ENCODE data around the gene ZNF672. TPM values are rescaled to one million over a fixed set of nuclear protein-coding genes. Genes with fewer than 3 reads are reported as not detected.

The ZNF672 gene
- total RNA-seq, 1 donor from 2014 or later, result 39.8 TPM

DNA sequence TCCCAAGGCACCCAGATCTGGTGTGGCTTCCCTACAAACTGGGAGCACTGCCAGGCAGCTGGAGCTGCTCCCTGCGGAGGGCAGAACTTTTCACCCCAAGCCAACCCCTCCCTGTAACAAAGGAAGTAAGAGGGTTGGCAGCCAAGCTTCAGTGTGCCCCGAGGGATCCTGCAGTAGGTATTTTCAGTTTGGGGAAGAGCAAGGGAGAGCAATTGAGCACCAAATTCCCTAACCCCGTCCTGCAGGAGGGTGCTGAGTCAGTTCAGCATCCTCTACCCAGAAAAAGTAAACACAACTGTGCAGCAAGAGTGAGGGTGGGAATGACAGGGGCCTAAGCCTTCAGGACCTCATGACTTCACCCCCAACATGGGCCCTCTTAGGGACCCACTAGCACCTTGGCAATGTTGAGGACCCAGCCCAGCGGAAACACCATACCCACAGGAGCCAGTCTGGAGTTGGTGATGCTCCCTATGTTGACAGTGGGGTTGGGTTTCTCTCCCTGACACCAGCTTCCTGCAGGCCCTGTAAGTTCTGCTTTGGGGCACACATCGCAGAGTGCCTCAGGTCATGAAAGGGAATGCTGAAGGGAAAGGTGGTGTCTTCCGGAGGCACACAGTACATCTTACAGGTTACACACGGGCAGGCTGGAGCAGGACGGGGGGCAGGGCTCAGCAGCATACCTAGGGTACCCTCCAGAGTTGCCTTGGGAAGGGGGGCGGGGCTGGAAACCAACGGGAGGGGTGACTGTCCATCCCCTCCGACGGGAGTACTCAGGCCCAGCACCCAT, 27.1 kb upstream of the ZNF672 start:
- Histone ChIP-seq H3K27ac (no peak overlapping the region), H3K36me3 (peaks cover 50% of the 10 kb centered on the region), H3K27me3 (ENCODE audit: low read depth) (no peaks in the 10 kb centered on the region), H3K4me3 (no peak overlapping the region), H3K4me1 (peaks cover 28% of the 10 kb centered on the region), H3K9me3 (no peaks in the 10 kb centered on the region)
- no peak for ATAC-seq
- no peak for DNase-seq
- intact Hi-C loops (cut with DNase I), result no loop called here
- TF ChIP-seq, protein P1, sequence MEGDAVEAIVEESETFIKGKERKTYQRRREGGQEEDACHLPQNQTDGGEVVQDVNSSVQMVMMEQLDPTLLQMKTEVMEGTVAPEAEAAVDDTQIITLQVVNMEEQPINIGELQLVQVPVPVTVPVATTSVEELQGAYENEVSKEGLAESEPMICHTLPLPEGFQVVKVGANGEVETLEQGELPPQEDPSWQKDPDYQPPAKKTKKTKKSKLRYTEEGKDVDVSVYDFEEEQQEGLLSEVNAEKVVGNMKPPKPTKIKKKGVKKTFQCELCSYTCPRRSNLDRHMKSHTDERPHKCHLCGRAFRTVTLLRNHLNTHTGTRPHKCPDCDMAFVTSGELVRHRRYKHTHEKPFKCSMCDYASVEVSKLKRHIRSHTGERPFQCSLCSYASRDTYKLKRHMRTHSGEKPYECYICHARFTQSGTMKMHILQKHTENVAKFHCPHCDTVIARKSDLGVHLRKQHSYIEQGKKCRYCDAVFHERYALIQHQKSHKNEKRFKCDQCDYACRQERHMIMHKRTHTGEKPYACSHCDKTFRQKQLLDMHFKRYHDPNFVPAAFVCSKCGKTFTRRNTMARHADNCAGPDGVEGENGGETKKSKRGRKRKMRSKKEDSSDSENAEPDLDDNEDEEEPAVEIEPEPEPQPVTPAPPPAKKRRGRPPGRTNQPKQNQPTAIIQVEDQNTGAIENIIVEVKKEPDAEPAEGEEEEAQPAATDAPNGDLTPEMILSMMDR (IDR thresholded peaks at IDR 0.05), result no peak

DNA sequence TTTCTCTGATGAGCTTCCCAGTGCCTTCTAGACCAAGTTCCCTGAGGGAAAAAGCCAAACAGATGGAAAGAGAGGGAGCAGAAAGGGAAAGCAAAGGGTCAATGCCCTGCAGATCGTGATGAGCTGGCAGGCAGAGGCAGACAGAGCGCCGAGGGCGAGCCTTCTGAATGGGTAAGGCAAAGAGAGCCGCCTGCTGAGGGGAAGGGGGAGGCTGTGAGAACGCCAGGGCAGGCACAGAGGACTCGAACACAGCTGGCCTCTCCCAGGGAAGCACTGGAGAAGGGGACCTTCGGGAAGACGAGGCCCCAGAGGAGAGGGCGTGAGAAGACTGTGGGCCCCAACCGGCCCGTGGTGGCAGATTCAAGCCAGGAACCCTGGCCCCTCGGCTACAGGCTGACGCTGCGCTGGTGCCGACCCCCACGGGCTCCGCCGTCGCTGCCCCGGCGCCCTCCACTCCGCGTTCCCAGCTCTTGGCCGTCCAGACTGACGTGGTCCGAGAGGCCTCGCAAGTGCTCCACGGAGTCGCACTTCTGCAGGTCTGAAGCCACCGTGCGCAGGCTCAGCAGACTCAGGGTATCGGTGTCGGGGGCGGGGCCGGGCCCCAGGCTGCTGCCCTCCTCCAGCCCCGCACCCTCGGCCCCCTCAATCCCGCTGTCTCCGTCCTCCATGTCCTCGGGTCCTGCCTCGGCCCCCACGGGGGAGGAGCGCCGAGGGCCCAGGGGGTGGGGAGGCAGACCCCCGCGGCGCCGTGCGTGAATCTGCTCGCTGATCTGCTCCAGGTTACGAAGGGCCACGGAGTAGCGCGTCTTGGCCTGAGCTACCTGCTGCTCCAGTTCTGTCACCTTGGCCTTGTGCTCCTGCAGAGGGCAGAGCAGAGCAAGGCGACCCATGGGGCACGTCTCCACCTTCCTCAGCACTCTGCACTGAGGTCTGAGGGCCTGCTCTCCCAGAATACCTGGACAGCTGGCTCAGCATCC, 26.2 kb upstream of the ZNF672 start:
- H3K4me3 ChIP-seq, result no peak overlapping the region
- intact Hi-C loops (cut with DNase I), result no loop called here
- ATAC-seq, result peak; percentile 5 to 28

GRCh38 chr1:248812736-248813425, 25.1 kb upstream of the ZNF672 start:
- intact Hi-C loops (cut with DNase I), result no loop called here
- no peak overlapping the region for H3K27ac ChIP-seq
- no peaks in the 10 kb centered on the region for H3K9me3 ChIP-seq
- H3K36me3 ChIP-seq, result peaks cover 65% of the 10 kb centered on the region
- no peak for DNase-seq
- ATAC-seq, result no peak
- H3K27me3 ChIP-seq (ENCODE audit: low read depth), result no peaks in the 10 kb centered on the region
- no peak overlapping the region for H3K4me3 ChIP-seq
- TF ChIP-seq, protein P1 (IDR thresholded peaks at IDR 0.05), result no peak
- peaks cover 24% of the 10 kb centered on the region for H3K4me1 ChIP-seq

More for the DNA sequence above, 26.2 kb upstream of the ZNF672 start:
- Histone ChIP-seq H3K4me1 (peaks cover 26% of the 10 kb centered on the region), H3K9me3 (no peaks in the 10 kb centered on the region), H3K36me3 (peaks cover 59% of the 10 kb centered on the region), H3K27me3 (ENCODE audit: low read depth) (no peaks in the 10 kb centered on the region), H3K27ac (no peak overlapping the region)
- no peak for DNase-seq
- TF ChIP-seq, protein P1 (IDR thresholded peaks at IDR 0.05), result no peak

GRCh38 chr1:248813546-248813945, 24.5 kb upstream of the ZNF672 start:
- intact Hi-C loops (cut with DNase I), result no loop called here
- H3K9me3 ChIP-seq, result no peaks in the 10 kb centered on the region

More at GRCh38 chr1:248813546-248813945, 24.5 kb upstream of the ZNF672 start:
- DNase-seq (no peak), ATAC-seq (no peak)
- H3K4me3 ChIP-seq, result no peak overlapping the region
- no peaks in the 10 kb centered on the region for H3K27me3 ChIP-seq (ENCODE audit: low read depth)
- no peak overlapping the region for H3K27ac ChIP-seq
- H3K36me3 ChIP-seq, result peaks cover 68% of the 10 kb centered on the region
- TF ChIP-seq, protein P1 (IDR thresholded peaks at IDR 0.05), result no peak
- H3K4me1 ChIP-seq, result peaks cover 27% of the 10 kb centered on the region
